HEK293 (cell line): ENCODE data around the gene EBF3.

Experiments
- FEZF1 ChIP-seq: fragments of 450-650 bp; formaldehyde crosslinking; IDR thresholded peaks from 2 replicates; pipeline ENCODE4 v1.5.1; 2016; ENCODE audit warnings: missing biosample characterization, missing genetic modification characterization
- HOXD13 ChIP-seq: sonication (generic); formaldehyde crosslinking; IDR thresholded peaks from 2 replicates; pipeline ENCODE4 v1.8.0; 2022; ENCODE audit warnings: missing genetic modification reagents, borderline replicate concordance
- KLF8 ChIP-seq: fragments of 450-650 bp; formaldehyde crosslinking; IDR thresholded peaks from 2 replicates; pipeline ENCODE4 v1.5.1; 2016; ENCODE audit warnings: missing biosample characterization, missing genetic modification characterization
- SP2 ChIP-seq: fragments of 450-650 bp; formaldehyde crosslinking; IDR thresholded peaks from 2 replicates; pipeline ENCODE4 v1.5.1; 2016; ENCODE audit warnings: missing biosample characterization, missing genetic modification characterization
- SP7 ChIP-seq: fragments of 450-650 bp; formaldehyde crosslinking; IDR thresholded peaks from 2 replicates; pipeline ENCODE4 v1.5.1; 2016; ENCODE audit warnings: missing biosample characterization, missing genetic modification characterization
- TCF7L2 ChIP-seq: IDR thresholded peaks from 2 replicates; pipeline ENCODE4 v1.6.1; 2011; ENCODE audit warnings: low read depth, mild to moderate bottlenecking, inconsistent platforms, low read length, moderate library complexity, borderline replicate concordance
- ZBTB1 ChIP-seq: fragments of 450-650 bp; formaldehyde crosslinking; IDR thresholded peaks from 2 replicates; pipeline ENCODE4 v1.5.1; 2016; ENCODE audit warnings: missing biosample characterization, missing genetic modification characterization
- ZBTB26 ChIP-seq: fragments of 450-650 bp; formaldehyde crosslinking; optimal IDR thresholded peaks from 2 replicates; pipeline ENCODE3; 2016; ENCODE audit warnings: missing biosample characterization, mild to moderate bottlenecking, missing genetic modification characterization
- ZBTB8A ChIP-seq: fragments of 450-650 bp; formaldehyde crosslinking; IDR thresholded peaks from 2 replicates; pipeline ENCODE4 v1.5.1; 2016; ENCODE audit warnings: missing biosample characterization, missing genetic modification characterization
- ZFP69B ChIP-seq: fragments of 450-650 bp; formaldehyde crosslinking; IDR thresholded peaks from 2 replicates; pipeline ENCODE4 v1.5.1; 2016; ENCODE audit warnings: missing biosample characterization, missing genetic modification characterization
- ZNF157 ChIP-seq: fragments of 450-650 bp; formaldehyde crosslinking; IDR thresholded peaks from 2 replicates; pipeline ENCODE4 v1.5.1; 2016; ENCODE audit warnings: missing biosample characterization, missing genetic modification characterization
- ZNF18 ChIP-seq: fragments of 450-650 bp; formaldehyde crosslinking; IDR thresholded peaks from 2 replicates; pipeline ENCODE4 v1.5.1; 2016; ENCODE audit warnings: missing biosample characterization, missing genetic modification characterization
- ZNF23 ChIP-seq: fragments of 450-650 bp; formaldehyde crosslinking; IDR thresholded peaks from 2 replicates; pipeline ENCODE4 v1.5.1; 2016; ENCODE audit warnings: missing biosample characterization, missing genetic modification characterization, borderline replicate concordance
- ZNF274 ChIP-seq, 2 experiments: fragments of 200-500 bp in 1 of 2; fragments of 450-650 bp in 1 of 2; sonication (Bioruptor generic) in 1 of 2; formaldehyde crosslinking in 1 of 2; IDR thresholded peaks; 2 replicates each; pipeline versions ENCODE4 v1.5.1 to v1.6.1; 2014 to 2016; ENCODE audit warnings: borderline replicate concordance in 1 of 2, inconsistent platforms in 1 of 2, low read length in 1 of 2, missing biosample characterization in 1 of 2, missing genetic modification characterization in 1 of 2
- ZNF335 ChIP-seq: fragments of 450-650 bp; formaldehyde crosslinking; conservative IDR thresholded peaks from 2 replicates; pipeline ENCODE4 v1.5.1; 2016; ENCODE audit warnings: missing biosample characterization, missing genetic modification characterization
- ZNF354C ChIP-seq: fragments of 450-650 bp; formaldehyde crosslinking; IDR thresholded peaks from 2 replicates; pipeline ENCODE4 v1.5.1; 2016; ENCODE audit warnings: missing biosample characterization, missing genetic modification characterization, low read depth, borderline replicate concordance
- ZNF473 ChIP-seq: fragments of 450-650 bp; formaldehyde crosslinking; IDR thresholded peaks from 2 replicates; pipeline ENCODE4 v1.5.1; 2017; ENCODE audit warnings: missing biosample characterization, missing genetic modification characterization
- ZNF600 ChIP-seq: fragments of 450-650 bp; formaldehyde crosslinking; IDR thresholded peaks from 2 replicates; pipeline ENCODE4 v1.5.1; 2016; ENCODE audit warnings: missing biosample characterization, missing genetic modification characterization
- ZNF776 ChIP-seq: fragments of 450-650 bp; formaldehyde crosslinking; IDR thresholded peaks from 2 replicates; pipeline ENCODE4 v1.5.0; 2017; ENCODE audit warnings: missing biosample characterization, missing genetic modification characterization, borderline replicate concordance
- ZNF785 ChIP-seq: fragments of 450-650 bp; formaldehyde crosslinking; IDR thresholded peaks from 2 replicates; pipeline ENCODE4 v1.5.1; 2016; ENCODE audit warnings: missing biosample characterization, missing genetic modification characterization
- TF ChIP-seq, protein P1 (sequence below): fragments of 450-650 bp; formaldehyde crosslinking; IDR thresholded peaks from 2 replicates; pipeline ENCODE4 v1.5.1; 2017; ENCODE audit warnings: missing biosample characterization, missing genetic modification characterization
- TF ChIP-seq, protein P2 (sequence below): fragments of 450-650 bp; formaldehyde crosslinking; IDR thresholded peaks from 2 replicates; pipeline ENCODE4 v1.5.1; 2016; ENCODE audit warnings: missing biosample characterization, missing genetic modification characterization
- TF ChIP-seq, protein P3 (sequence below): fragments of 450-650 bp; formaldehyde crosslinking; IDR thresholded peaks from 2 replicates; pipeline ENCODE4 v1.5.1; 2016; ENCODE audit warnings: missing biosample characterization, missing genetic modification characterization
- TF ChIP-seq, protein P4 (sequence below): fragments of 450-650 bp; formaldehyde crosslinking; IDR thresholded peaks from 2 replicates; pipeline ENCODE4 v1.5.1; 2016; ENCODE audit warnings: missing biosample characterization, missing genetic modification characterization, borderline replicate concordance

Gene EBF3

GRCh38 chr10:129969184-129969910, 5.3 kb upstream of the EBF3 start (continued):
- TF ChIP-seq SP7 (no peak), ZNF776 (no peak), KLF8 (no peak), ZBTB1 (tag by site-specific recombination) (no peak), HOXD13 (CRISPR knock-in tag) (no peak), ZNF354C (tag by site-specific recombination) (no peak), ZNF18 (no peak), ZNF785 (tag by site-specific recombination) (no peak), ZNF600 (tag by site-specific recombination) (peak; percentile 65; the same call in 1 of the 2 replicates), ZNF473 (tag by site-specific recombination) (no peak), SP2 (tag by site-specific recombination) (0 out of 2 replicates have a peak, but pooled peaks have one; percentile 0), ZBTB26 (peak; percentile 49), ZFP69B (tag by site-specific recombination) (no peak), TCF7L2 (no peak), ZNF23 (tag by site-specific recombination) (no peak), ZNF157 (tag by site-specific recombination) (no peak), ZNF274 (IDR thresholded peaks at IDR 0.05; ENCODE audit: low read length) (no peak), ZNF274 (tag by site-specific recombination; IDR thresholded peaks at IDR 0.05; ENCODE audit: borderline replicate concordance) (no peak), FEZF1 (tag by site-specific recombination) (peak; percentile 55; the same call in 1 of the 2 replicates), ZBTB8A (tag by site-specific recombination) (no peak; the same call in none of the 2 replicates), ZNF335 (tag by site-specific recombination) (peak; percentile 78)
- TF ChIP-seq, protein P1, sequence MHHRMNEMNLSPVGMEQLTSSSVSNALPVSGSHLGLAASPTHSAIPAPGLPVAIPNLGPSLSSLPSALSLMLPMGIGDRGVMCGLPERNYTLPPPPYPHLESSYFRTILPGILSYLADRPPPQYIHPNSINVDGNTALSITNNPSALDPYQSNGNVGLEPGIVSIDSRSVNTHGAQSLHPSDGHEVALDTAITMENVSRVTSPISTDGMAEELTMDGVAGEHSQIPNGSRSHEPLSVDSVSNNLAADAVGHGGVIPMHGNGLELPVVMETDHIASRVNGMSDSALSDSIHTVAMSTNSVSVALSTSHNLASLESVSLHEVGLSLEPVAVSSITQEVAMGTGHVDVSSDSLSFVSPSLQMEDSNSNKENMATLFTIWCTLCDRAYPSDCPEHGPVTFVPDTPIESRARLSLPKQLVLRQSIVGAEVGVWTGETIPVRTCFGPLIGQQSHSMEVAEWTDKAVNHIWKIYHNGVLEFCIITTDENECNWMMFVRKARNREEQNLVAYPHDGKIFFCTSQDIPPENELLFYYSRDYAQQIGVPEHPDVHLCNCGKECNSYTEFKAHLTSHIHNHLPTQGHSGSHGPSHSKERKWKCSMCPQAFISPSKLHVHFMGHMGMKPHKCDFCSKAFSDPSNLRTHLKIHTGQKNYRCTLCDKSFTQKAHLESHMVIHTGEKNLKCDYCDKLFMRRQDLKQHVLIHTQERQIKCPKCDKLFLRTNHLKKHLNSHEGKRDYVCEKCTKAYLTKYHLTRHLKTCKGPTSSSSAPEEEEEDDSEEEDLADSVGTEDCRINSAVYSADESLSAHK = 0 out of 2 replicates have a peak, but pooled peaks have one; percentile 26
- TF ChIP-seq, protein P2, sequence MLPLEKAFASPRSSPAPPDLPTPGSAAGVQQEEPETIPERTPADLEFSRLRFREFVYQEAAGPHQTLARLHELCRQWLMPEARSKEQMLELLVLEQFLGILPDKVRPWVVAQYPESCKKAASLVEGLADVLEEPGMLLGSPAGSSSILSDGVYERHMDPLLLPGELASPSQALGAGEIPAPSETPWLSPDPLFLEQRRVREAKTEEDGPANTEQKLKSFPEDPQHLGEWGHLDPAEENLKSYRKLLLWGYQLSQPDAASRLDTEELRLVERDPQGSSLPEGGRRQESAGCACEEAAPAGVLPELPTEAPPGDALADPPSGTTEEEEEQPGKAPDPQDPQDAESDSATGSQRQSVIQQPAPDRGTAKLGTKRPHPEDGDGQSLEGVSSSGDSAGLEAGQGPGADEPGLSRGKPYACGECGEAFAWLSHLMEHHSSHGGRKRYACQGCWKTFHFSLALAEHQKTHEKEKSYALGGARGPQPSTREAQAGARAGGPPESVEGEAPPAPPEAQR (tag by site-specific recombination) = no peak
- TF ChIP-seq, protein P3, sequence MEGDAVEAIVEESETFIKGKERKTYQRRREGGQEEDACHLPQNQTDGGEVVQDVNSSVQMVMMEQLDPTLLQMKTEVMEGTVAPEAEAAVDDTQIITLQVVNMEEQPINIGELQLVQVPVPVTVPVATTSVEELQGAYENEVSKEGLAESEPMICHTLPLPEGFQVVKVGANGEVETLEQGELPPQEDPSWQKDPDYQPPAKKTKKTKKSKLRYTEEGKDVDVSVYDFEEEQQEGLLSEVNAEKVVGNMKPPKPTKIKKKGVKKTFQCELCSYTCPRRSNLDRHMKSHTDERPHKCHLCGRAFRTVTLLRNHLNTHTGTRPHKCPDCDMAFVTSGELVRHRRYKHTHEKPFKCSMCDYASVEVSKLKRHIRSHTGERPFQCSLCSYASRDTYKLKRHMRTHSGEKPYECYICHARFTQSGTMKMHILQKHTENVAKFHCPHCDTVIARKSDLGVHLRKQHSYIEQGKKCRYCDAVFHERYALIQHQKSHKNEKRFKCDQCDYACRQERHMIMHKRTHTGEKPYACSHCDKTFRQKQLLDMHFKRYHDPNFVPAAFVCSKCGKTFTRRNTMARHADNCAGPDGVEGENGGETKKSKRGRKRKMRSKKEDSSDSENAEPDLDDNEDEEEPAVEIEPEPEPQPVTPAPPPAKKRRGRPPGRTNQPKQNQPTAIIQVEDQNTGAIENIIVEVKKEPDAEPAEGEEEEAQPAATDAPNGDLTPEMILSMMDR (tag by site-specific recombination) = no peak
- TF ChIP-seq, protein P4, sequence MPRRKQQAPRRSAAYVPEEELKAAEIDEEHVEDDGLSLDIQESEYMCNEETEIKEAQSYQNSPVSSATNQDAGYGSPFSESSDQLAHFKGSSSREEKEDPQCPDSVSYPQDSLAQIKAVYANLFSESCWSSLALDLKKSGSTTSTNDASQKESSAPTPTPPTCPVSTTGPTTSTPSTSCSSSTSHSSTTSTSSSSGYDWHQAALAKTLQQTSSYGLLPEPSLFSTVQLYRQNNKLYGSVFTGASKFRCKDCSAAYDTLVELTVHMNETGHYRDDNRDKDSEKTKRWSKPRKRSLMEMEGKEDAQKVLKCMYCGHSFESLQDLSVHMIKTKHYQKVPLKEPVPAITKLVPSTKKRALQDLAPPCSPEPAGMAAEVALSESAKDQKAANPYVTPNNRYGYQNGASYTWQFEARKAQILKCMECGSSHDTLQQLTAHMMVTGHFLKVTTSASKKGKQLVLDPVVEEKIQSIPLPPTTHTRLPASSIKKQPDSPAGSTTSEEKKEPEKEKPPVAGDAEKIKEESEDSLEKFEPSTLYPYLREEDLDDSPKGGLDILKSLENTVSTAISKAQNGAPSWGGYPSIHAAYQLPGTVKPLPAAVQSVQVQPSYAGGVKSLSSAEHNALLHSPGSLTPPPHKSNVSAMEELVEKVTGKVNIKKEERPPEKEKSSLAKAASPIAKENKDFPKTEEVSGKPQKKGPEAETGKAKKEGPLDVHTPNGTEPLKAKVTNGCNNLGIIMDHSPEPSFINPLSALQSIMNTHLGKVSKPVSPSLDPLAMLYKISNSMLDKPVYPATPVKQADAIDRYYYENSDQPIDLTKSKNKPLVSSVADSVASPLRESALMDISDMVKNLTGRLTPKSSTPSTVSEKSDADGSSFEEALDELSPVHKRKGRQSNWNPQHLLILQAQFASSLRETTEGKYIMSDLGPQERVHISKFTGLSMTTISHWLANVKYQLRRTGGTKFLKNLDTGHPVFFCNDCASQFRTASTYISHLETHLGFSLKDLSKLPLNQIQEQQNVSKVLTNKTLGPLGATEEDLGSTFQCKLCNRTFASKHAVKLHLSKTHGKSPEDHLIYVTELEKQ (tag by site-specific recombination) = no peak
